Stimulated activated CD8-positive, alpha-beta memory T cell treated with anti-CD3 and anti-CD28 coated beads, Interleukin-2, amount 100 ng/mL, for 1 hour (primary cell): ENCODE data around the gene CAMK2D.

Source experiments
- DNase-seq, 2 donors: peaks; one replicate each; pipeline ENCODE4 v3.0.0-alpha.2; 2020; ENCODE audit warnings: low read depth in 2 of 2

CAMK2D gene

DNA sequence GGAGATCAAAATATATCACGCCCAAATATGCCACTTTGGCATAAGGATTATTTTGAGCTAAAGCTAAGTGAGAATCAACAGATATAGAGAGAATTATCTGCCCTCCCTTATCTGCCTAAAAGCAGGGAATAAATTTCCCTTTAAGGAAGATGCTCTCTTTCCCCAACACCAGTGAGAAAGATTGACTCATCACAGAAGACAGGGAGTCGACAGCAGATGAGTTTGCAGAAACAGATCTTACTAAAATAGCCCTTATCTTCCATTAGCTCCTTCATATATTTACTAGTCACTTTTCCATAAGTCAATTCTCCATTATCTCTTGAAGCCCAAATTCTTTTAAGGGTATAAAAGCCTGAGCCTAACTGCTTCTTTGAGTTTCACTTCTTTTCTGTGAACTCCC lies 156.6 kb downstream of the CAMK2D start:
- no peak for DNase-seq

DNA sequence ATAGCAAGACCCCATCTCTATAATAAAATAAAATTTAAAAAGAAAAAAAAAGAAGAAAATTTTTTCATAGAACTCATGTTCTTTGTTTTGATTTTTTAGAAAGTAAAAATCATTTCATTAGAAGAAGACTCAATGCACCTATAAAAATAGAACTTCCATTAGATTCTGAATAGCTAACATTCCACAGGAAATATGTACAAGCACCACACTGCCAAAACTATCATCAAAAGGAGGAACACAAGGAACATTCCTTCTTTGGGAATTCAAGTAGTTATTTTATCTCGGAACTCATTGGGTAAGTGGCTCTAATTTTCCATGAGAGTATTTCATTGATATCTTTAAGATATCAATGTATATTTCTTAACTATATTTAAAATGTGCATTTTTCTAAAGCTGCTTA lies 157.6 kb downstream of the CAMK2D start:
- no peak for DNase-seq

DNA sequence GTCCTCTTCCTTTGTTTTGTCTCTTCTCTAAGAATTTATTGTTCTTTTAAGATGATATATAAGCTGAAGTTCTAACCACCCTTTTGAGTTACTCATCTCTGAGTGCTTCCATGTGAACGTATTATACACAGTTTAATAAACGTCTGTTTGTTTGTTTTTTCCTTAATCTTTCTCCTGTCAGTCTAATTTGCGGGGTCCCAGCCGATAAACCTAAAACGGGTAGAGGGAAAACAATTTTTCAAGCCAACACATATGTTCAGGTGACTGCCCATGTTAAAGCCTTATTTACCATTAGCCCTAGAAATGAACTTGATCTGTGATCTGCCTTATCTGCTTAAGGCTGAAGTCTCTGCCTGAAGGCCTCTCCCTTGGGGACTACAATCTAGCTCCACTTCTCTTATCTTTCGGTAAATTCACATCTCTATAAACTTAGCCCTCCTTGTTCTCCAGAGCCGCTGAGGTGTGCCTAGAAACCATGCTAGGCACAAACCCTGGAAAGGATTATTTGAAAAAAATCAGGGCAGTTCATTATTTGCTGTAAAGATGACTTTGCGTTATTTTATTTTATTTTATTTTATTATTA lies 158.8 kb downstream of the CAMK2D start:
- no peak for DNase-seq

DNA sequence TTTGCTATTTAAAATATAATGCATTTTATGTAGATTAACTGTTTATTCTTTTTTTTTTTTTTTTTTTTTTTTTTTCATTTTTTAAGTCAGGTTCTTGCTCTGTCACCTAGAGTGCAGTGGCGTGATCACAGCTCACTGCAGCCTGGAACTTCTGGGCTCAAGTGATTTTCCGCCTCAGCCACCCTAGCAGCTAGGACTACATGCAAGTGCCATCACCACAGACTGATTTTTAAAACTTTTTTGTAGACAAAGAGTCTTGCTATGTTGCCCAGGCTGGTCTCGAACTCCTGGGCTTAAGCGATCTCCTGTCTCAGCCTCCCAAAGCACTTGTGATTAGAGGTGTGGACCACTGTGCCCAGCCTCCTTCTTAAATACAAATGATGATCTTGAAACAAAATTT lies 159.9 kb downstream of the CAMK2D start:
- no peak for DNase-seq

DNA sequence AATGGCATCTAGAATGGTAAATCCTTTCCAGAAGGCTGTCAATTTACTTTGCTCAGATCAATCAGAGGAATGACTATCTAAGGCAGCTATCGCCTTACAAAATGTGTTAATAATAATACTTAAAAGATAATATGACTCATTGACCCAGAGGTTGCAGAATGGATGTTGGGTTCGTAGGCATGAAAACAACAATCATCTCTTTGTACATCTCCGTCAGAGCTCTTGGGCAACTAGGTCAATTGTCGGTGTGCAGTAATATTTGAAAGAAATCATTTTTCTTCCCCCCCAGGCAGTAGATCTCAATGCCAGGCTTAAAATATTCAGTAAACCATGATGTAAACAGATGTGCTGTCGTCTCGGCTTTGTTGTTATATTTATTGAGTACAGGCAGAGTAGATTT lies 165.1 kb downstream of the CAMK2D start:
- no peak for DNase-seq

DNA sequence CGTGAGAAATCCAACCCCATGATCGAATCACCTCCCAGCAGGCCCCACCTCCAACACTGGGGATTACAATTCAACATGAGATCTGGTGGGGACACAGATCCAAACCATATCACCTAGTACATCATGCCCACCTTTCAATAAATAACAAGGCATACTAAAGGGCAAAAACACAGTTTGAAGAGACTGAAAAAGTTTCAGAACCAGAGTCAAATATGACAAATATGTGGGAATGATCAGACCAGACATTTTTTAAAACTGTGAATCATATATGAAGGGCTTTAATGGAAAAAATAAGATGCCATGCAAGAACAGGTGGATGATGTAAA lies 167.3 kb downstream of the CAMK2D start:
- no peak for DNase-seq

DNA sequence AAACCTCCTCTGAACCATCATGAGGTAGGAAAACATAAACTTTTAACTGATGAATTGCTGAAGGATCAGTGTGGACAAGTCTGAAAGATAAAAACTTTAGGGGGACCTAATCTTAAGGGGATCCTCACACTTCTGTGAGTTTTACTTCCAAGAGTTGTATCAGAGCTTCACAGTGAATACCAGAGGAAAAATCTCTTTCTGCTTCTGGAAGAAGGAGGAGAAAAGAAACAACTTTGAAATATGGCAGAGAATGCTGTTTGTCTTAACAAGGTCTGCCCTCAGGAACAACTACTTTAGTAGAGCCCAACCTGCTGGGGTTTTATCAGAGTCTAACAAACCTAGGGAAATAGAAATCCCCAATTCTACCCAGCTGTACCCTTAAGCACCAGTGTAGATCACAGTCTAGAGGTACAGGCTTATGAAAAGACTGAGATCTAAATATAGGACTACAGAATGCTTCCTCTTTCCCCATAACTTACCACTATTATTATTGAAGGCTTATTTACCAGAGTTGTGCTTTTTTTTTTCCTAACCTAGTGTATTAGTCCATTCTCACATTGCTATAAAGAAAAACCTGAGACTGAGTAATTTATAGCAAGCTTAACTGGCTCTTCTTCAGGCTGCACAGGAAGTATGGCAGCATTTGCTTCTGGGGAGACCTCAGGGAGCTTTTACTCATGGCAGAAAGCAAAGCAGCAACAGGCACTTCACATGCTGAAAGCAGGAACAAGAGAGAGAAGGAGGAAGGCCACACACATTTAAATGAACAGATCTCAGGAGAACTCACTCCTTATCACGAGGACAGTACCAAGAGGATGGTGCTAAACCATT lies 167.9 kb downstream of the CAMK2D start:
- no peak for DNase-seq

DNA sequence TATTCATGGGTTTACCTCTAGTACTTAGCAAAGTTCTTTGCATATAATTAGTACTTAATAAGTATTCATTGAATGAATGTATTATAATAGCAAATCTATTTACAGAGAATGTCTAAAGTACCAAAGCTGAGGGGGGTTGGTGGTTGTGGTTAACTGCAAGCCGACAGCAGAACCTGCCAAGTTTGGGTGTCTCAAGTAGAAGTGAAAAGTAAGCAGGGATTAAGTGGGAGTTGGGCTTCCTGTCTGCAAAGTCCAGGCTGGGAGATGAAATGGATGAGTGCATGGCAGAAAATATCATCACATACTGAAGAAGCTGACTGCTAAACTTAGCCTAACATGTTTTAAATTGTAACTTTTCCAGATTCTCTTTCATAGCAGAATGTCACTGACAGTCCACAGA lies 169.6 kb downstream of the CAMK2D start:
- DNase-seq, result no peak

DNA sequence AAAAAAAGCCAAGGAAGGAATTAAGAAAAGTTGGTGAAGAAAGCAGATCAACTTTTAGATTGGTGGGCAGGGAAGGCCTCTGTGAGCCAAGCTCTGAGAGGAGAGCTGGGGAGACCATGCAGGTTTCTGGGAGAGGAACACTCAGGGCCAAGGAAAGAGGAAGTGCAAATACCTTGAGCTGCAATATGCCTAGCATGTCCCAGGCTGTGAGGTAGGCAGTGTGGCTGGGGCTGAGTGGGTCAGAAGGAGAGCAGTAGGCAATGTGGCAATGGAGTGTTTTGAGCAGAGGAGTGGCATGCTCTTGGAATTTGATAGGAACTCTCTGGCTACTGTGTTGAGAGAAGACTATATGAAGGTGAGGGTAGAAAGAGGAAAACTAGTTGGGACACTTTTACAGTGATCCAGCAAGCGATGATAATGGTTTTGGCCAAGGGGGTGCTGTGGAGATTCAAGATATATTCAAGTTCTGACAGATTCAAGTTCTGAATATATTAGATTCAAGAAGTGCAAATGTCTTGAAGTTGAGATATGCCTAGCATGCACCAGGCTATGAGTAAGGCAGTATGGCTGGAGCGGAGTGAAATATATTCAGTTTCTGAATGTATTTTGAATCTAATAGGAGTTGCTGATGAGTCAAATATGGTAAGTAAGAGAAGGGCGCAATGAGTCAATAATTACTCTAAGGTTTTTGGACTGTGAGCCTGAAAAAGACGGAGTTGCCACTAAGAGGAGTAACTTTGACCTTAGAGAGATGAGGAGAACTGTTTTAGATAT lies 172.5 kb downstream of the CAMK2D start:
- DNase-seq, result no peak

DNA sequence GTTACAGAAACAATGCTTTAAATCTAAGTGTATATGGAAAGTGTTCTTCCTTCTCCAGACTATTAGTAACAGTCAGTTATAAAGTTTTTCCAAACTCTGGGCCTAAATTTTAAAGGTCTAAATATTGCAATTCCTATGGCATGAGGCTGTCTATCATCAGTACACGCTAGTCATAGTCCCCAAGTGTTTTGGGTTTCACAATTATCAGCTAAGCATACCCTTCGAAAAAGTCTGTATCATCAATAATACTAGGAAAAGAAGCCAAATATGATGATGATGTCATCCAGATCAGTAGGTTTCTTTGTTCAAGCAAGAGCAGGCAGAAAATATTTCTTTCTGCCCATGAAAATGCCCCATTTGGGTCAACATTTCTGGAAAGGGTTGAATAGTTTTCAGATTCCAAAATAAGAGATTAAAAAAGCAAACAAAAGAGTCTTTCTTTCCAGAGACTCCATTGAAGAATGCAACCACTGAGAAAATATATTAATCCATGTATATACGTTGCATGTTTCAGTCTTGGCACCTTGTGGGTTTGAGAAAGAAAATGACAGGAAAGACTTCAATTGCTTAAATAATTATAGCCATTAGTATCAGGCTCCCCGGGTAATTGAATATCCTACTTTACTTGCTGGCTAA lies 173.8 kb downstream of the CAMK2D start:
- DNase-seq, result no peak

DNA sequence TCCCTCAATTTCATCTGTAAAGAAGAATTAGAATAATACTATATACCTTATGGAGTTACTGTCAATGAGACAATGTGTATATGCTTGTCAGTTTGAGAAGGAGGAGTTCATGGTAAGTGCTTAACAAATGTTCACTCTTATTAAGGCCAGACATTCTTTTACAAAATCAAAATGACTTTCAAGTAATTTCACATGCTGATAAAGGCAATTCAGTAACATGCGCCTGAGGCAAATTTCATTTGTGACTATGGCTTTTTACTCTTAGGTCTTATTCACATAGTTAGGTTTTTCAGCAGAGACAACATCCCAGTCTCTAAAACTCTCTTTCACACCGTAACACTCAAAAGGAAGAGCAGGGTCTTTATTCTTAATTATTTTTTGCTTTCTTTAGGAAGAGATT lies 174.4 kb downstream of the CAMK2D start:
- no peak for DNase-seq

DNA sequence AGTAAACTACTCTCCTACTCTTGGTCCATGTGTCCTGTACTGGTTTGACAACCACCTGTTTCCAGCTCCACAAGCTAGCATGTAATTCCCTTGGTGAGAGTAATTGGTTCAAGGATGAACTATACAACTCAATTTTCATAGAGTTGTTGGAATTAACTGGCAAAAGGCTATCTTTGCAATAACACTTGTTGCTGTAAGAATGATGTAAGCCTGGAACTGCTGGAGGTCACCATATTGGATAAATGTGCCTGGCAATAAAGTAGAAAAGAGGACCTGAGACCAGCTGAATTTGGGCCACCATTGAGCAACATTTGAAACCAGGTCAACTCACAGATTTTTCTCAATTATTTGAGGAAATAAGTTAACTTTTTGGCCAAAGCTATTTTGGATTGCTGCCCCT lies 175.5 kb downstream of the CAMK2D start:
- no peak for DNase-seq

DNA sequence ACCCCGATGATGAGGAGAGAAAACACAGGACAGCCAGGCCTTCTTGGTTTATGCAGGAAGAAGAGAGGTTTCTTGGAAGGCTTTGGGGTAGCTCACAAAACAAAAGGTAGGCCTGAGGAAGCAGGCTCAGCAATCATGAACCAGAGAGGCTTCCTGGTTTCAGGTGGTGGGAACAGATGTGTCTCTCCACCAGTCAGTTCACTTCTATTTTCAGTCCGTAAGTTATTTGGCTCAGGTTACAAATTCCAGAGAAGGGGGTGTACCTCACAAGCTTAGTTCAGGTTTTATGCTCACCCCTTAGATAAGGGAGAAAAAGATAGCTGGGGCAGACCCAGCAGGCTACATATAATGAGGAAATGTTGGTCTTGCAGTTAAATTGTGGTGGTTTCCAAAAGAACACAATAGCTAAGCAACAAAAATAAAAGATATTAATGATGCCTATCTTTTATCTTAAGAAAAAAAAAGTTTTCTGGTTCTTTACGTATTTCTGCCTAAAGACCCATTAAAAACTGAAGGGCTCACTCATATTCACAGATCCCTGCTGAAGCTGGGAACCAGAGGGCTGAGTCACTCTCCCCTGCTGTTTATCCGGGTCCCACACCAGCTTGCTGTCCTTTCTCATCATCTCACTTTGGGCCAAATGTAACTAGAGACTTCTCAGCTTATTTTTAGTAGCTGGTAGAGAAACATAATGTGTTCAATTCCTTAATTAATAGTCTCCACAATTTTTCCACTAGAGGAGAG lies 177.0 kb downstream of the CAMK2D start:
- DNase-seq, result no peak

DNA sequence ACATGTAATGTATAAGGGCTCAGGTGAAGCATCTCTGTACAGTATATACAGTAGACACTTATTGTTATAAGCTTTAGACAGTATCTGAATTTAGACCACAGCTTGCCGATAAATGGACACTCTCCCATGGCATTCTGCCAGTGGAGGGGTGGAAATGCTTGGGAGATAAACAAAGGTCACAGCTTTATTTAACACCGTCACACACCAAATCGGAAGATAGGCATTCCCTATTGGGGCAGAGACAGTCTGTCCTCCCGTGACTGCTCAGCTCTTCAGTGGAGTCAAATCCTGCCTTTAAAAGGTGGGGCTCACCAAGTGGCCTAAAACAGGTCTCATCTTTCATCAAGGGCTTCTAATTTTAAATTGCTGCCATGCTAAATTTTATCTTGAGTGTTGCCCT lies 178.8 kb downstream of the CAMK2D start:
- DNase-seq, result no peak

DNA sequence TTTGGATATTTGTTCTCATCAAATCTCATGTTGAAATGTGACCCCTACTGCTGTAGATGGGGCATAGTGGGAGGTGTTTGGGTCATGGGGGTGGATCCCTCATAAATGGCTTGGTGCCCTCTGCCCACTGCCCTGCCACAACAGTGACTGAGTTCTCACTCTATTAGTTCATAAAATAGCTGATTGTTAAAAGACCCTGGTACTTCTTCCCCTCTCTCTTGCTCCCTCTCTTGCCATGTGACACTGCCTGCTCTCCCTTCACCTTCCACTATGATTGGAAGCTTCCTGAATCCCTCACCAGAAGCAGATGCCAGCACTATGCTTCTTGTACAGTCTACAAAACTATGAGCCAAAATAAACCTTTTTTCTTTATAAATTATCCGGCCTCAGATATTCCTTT lies 182.2 kb downstream of the CAMK2D start:
- DNase-seq, result no peak

DNA sequence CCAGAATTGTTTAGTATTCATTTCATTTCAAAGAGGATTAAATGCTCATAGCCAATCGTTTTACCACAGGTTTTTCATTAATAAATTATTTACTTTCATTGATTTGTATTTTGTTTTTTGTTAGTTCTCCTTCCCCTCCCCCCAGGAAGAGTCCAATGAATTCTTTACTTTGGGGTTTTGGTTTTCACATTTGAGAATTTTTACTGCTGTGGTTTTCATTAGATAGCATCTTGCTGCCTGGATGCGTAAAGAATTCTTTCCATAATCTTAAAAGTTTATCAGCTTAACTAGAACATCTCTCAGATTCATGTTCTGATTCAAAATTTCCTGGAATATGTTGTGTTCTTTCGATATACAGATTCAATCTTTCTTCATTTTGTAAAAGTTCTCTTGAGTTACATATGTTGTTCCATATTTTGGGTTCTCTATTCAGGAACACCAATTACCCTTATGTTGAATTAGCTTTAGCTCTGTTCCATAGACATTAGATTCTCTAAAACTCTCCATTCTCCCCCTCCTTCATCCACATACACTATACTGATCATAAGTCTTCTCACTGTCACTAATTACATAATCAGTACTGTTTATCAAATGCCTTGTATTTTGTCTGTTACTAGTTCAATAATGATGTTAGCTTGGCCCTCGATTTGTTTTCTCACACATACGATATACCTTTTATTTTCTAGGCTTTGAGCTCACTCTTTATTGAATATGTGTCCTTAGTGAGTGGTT lies 184.4 kb downstream of the CAMK2D start:
- no peak for DNase-seq

DNA sequence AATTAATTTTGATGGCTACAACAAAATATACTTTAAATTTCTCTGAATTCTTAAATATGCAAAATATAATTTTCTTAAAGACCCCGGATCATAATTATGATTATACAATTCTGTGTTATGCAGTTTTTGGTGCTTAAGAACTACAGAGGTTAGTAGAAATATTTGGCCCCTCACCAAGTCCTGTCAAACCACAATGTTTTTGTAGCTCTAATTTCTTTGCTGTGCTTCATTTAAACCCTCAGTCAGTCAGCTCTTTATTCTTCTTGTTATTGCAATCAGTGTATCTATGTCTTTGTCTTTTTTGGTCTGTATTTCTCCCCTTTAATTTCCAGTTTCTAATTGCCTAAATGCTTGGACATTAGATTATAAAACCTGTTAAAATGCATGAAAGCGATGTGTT lies 186.1 kb downstream of the CAMK2D start:
- DNase-seq, result no peak

DNA sequence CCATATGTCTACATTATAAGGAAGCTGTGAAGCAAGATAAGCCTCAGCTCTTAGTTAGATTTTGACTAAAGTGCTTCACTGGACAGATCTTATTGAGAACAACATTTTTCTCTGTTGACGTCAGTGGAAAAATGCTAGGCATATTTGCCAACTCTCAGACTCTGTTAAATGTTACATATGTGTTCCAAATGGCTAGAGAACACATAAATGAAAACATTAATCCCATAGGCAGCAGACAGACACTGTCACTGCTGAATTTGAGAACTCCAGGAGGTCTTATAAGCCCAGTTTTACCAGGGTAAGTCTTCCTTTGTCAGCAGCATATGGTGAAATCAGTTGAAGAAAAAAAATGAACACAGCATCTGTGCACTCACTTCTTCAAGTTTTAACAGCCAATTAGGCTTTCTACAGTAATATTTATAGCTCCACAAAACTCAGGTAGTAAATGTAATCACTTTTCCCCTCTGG lies 186.9 kb downstream of the CAMK2D start:
- no peak for DNase-seq

DNA sequence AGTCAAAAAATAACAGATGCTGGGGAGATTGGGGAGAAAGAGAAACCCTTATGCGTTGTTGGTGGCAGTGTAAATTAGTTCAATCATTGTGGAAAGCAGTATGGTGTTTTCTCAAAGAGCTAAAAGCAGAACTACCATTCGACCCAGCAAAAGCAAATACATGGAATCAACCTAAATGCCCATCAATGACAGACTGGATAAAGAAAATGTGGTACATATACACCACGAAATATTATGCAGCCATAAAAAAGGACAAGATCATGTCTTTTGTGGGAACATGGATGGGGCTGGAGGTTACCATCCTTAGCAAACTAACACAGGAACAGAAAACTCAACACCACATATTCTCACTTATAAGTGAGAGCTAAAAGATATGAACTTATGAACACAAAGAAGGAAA lies 188.9 kb downstream of the CAMK2D start:
- no peak for DNase-seq

DNA sequence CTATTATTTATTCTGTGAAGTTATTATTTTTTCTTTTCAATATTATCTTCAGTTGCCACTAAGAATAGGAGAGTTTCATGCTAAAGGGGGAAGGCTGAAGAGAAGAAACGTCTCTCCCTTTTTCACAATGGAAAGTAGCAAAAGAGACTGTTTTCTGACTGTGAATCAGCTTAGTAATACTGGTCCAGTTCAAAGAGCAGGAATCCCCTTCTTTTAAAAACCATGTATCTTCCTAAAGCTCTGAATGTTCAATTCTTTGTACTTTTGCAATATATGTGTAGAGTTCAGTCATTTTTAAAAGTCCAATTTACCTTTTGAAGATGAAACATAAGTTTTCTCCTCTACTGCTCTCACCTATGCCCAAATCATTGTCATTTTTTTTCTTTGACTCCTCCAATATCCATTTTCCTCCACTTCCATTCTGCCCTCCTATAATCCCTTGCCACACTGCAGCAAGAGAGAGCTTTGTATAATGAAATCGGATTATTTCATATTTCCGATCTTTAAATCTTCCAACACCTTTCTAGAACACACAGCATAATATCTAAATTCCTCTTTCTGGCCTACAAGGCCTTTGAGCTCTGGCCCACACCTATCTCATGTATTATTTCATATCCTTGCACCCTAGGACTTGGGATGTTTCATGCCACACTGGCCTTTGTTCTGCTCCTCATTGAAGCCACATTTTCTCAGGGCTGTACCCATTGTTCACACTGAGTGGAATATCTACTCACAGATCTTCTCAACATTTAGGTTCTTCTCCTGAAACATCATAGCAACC lies 195.3 kb downstream of the CAMK2D start:
- DNase-seq, result no peak

DNA sequence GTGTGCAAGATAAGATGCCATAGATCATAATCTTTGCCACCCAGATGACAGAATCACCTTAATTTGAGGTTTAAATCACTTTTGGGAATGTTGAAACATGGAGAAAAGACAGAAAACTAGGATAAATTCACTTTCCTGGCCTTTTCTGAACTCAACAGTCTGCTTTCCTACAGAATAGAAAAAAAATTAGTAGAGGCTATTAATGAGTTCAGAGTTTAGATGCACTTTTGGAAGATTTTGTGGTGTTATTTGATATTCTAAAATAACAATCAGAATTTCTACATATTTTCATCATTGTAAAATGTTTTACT lies 195.9 kb downstream of the CAMK2D start:
- no peak for DNase-seq
